NB4 (cell line): ENCODE measurements around the gene LDLRAD4.

Source experiments
- DNase-seq: peaks from one replicate; pipeline ENCODE4 v3.0.0; 2010; ENCODE audit warnings: low read depth
- H3K4me3 ChIP-seq: one replicate; pipeline ENCODE4 v1.5.1; 2011; ENCODE audit warnings: mild to moderate bottlenecking, low read depth, low read length, moderate library complexity
- CTCF ChIP-seq: IDR thresholded peaks from one replicate; pipeline ENCODE4 v1.5.1; 2012; ENCODE audit warnings: low read depth, low read length
- MYC ChIP-seq: IDR thresholded peaks from 2 replicates; pipeline ENCODE4 v1.6.1; 2011; ENCODE audit warnings: low read depth, low read length
- POLR2A ChIP-seq: IDR thresholded peaks from 2 replicates; pipeline ENCODE4 v1.6.1; 2011; ENCODE audit warnings: mild to moderate bottlenecking; ENCODE audit not compliant: insufficient read length; ENCODE audit errors: extremely low read depth
- TF ChIP-seq, protein P1 (sequence below): IDR thresholded peaks from 2 replicates; pipeline ENCODE4 v1.6.1; 2011; ENCODE audit warnings: low read depth, low read length

Gene LDLRAD4

GRCh38 chr18:13400636-13401315 is 182.2 kb downstream of the LDLRAD4 start:
- H3K4me3 ChIP-seq = no peak overlapping the region
- no peak for TF ChIP-seq POLR2A
- TF ChIP-seq CTCF = no peak
- TF ChIP-seq, protein P1, sequence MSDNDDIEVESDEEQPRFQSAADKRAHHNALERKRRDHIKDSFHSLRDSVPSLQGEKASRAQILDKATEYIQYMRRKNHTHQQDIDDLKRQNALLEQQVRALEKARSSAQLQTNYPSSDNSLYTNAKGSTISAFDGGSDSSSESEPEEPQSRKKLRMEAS = no peak
- TF ChIP-seq MYC = no peak
- DNase-seq = no peak

DNA sequence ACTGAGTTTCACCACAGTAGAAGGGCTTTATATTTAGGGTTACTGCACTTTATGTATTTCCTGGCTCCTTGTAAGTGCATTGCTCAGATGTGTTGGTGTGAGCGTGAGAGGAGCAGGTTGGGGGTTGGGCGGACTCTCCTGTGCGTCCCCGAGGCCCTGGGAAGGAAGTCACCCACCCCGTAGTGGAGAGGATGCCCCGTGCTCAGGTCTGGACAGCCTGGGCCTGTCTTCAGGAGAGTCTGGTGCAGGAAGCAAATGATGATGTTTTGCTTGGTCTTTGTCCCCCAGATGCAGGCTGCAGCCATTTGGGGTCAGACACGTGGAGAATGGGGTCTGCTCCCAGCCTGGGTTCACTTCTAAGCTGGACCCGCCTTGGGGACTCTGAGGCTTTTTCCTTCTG is 182.8 kb downstream of the LDLRAD4 start:
- no peak overlapping the region for H3K4me3 ChIP-seq
- TF ChIP-seq POLR2A = no peak
- TF ChIP-seq CTCF = no peak
- no peak for TF ChIP-seq MYC
- TF ChIP-seq, protein P1 = no peak
- no peak for DNase-seq

- DNase-seq = no peak
- TF ChIP-seq CTCF (no peak), POLR2A (no peak), MYC (no peak)
- TF ChIP-seq, protein P1 = no peak
- no peak overlapping the region for H3K4me3 ChIP-seq
These were observed 183.3 kb downstream of the LDLRAD4 start for GRCh38 chr18:13401826-13402225.

GRCh38 chr18:13403786-13404549 is 185.4 kb downstream of the LDLRAD4 start:
- DNase-seq = no peak
- H3K4me3 ChIP-seq = no peak overlapping the region
- TF ChIP-seq, protein P1 = no peak

DNA sequence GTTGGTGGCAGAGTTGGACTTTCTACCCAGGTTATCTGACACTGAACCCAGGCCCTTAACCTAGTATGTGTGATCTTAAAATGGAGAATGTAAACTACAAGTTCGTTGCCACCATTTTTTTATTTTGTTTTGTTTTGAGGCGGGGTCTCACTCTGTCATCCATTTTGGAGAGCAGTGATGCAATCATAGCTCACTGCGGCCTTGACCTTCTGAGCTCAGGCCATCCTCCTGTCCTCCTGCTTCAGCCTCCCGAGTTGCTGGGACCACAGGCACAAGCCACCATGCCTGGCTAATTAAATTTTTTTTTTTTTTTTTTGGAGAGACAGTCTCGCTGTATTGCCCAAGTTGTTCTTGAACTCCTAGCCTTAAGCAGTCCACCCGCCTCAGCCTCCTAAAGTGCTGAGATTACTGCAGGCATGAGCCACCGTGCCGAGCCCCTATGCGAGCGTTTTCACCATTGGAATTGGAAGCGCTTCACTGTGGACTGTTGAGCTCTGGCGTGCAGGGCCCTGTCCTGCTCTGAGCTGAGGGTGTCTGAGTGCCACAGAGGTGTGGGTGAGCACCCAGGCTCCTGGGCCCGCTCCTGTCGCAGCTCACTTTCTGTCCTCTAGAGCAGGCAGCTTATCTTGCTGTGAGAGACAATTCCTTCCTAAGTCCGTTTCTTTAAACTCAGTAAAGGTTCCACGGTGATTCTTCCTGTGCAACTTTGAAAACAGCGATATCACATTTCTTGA is 186.9 kb downstream of the LDLRAD4 start:
- H3K4me3 ChIP-seq = no peak overlapping the region
- TF ChIP-seq CTCF (no peak), MYC (no peak), POLR2A (no peak)
- TF ChIP-seq, protein P1 = no peak

More for the DNA sequence above, 186.9 kb downstream of the LDLRAD4 start:
- no peak for DNase-seq
